Breast epithelium (tissue), 4 donors: Measurements from ENCODE around the gene IDH3B. TPM values are rescaled to one million over a fixed set of nuclear protein-coding genes. Genes with fewer than 3 reads are reported as not detected.

Source experiments
- DNase-seq, 2 donors: peaks; one replicate each; pipeline ENCODE4 v3.0.0-alpha.2; 2019; ENCODE audit warnings: low spot score in 2 of 2
- H3K27ac ChIP-seq, 2 donors: fragments of 200-600 bp; sonication (generic) in 1 of 2; one replicate each; pipeline ENCODE4 v1.5.1; 2016 to 2019; ENCODE audit warnings: mild to moderate bottlenecking in 1 of 2
- H3K27me3 ChIP-seq, 2 donors: fragments of 200-600 bp; sonication (generic) in 1 of 2; one replicate each; pipeline versions ENCODE4 v1.5.1 to v1.6.0; 2017 to 2019; ENCODE audit warnings: control low read depth in 1 of 2, mild to moderate bottlenecking in 1 of 2
- H3K36me3 ChIP-seq: fragments of 200-600 bp; one replicate; pipeline ENCODE4 v1.5.1; 2019
- H3K4me1 ChIP-seq, 2 donors: fragments of 200-600 bp; sonication (generic); one replicate each; pipeline ENCODE4 v1.5.1; 2016 to 2019; ENCODE audit warnings: control low read depth in 1 of 2
- H3K4me3 ChIP-seq, 3 donors: fragments of 200-600 bp; sonication (generic); 1 replicate in 2 of 3; 2 replicates in 1 of 3; pipeline ENCODE4 v1.5.1; 2016 to 2019; ENCODE audit warnings: mild to moderate bottlenecking in 3 of 3, moderate library complexity in 2 of 3
- H3K9me3 ChIP-seq, 2 donors: fragments of 200-600 bp; sonication (generic) in 1 of 2; one replicate each; pipeline ENCODE4 v1.5.1; 2016 to 2019; ENCODE audit warnings: control low read depth in 1 of 2
- CTCF ChIP-seq, 3 donors: fragments of 450-650 bp; IDR thresholded peaks; one replicate each; pipeline ENCODE4 v1.5.1; 2016 to 2017; ENCODE audit warnings: antibody characterized with exemption in 3 of 3, mild to moderate bottlenecking in 3 of 3, moderate library complexity in 3 of 3
- POLR2A ChIP-seq: fragments of 450-650 bp; IDR thresholded peaks from one replicate; pipeline ENCODE4 v1.6.1; 2016; ENCODE audit warnings: antibody characterized with exemption, mild to moderate bottlenecking, moderate library complexity
- POLR2AphosphoS5 ChIP-seq, 3 donors: sonication (generic); formaldehyde crosslinking; IDR thresholded peaks; one replicate each; pipeline ENCODE4 v1.6.1; 2017; ENCODE audit warnings: antibody characterized with exemption in 3 of 3
- intact Hi-C: fragments of 100-400 bp; cut with DNase I; formaldehyde crosslinking; loops from one replicate; pipeline ENCODE4 v1.15.1; 2023; ENCODE audit warnings: low total_unique reads
- total RNA-seq, 3 donors: library from RNA; depleted of rRNA; stranded (reverse); fragments of >200 nt; gene quantifications; one replicate each; pipeline ENCODE4 v1.1.0, GENCODE V29; 2016

IDH3B gene
- total RNA-seq, 3 donors from 2014 or later, result 114 to 119 (median 115) TPM

- TF ChIP-seq CTCF (IDR thresholded peaks at IDR 0.05) (no peak), POLR2A (no peak), POLR2AphosphoS5 (IDR thresholded peaks at IDR 0.05) (no peak)
- Histone ChIP-seq H3K4me1 (no peaks in the 10 kb centered on the region), H3K4me3 (no peak overlapping the region), H3K27ac (no peak overlapping the region), H3K27me3 (no peaks in the 10 kb centered on the region), H3K9me3 (peaks cover 0 to 7% of the 10 kb centered on the region in 2 donors), H3K36me3 (no peaks in the 10 kb centered on the region)
- no peak for DNase-seq
- intact Hi-C loops, result no loop called here
Observed at GRCh38 chr20:2616634-2617033, 47.4 kb downstream of the IDH3B start.

GRCh38 chr20:2612073-2612472 is 51.9 kb downstream of the IDH3B start:
- no peak overlapping the region for H3K4me3 ChIP-seq
- H3K9me3 ChIP-seq, result peaks cover 0 to 12% of the 10 kb centered on the region in 2 donors
- no peaks in the 10 kb centered on the region for H3K36me3 ChIP-seq
- H3K27me3 ChIP-seq, result peaks cover 0 to 8% of the 10 kb centered on the region in 2 donors
- H3K4me1 ChIP-seq, result no peaks in the 10 kb centered on the region
- TF ChIP-seq POLR2A, result no peak
- no peak for TF ChIP-seq CTCF (IDR thresholded peaks at IDR 0.05)
- TF ChIP-seq POLR2AphosphoS5 (IDR thresholded peaks at IDR 0.05), result no peak
- intact Hi-C loops, result no loop called here
- DNase-seq, result no peak
- no peak overlapping the region for H3K27ac ChIP-seq

GRCh38 chr20:2610941-2611720 is 52.9 kb downstream of the IDH3B start:
- TF ChIP-seq POLR2A (no peak), POLR2AphosphoS5 (IDR thresholded peaks at IDR 0.05) (no peak), CTCF (IDR thresholded peaks at IDR 0.05) (no peak)
- H3K4me3 ChIP-seq, result no peak overlapping the region
- intact Hi-C loops, result no loop called here
- H3K27ac ChIP-seq, result no peak overlapping the region
- H3K36me3 ChIP-seq, result no peaks in the 10 kb centered on the region
- peaks cover 4 to 18% of the 10 kb centered on the region in 2 donors for H3K9me3 ChIP-seq
- H3K4me1 ChIP-seq, result no peaks in the 10 kb centered on the region
- peaks cover 0 to 8% of the 10 kb centered on the region in 2 donors for H3K27me3 ChIP-seq
- no peak for DNase-seq

GRCh38 chr20:2610326-2610725 is 53.7 kb downstream of the IDH3B start:
- H3K36me3 ChIP-seq, result no peaks in the 10 kb centered on the region
- H3K9me3 ChIP-seq, result peaks cover 10 to 26% of the 10 kb centered on the region in 2 donors
- DNase-seq, result no peak
- H3K27ac ChIP-seq, result no peak overlapping the region
- H3K4me1 ChIP-seq, result no peaks in the 10 kb centered on the region
- intact Hi-C loops, result no loop called here
- H3K4me3 ChIP-seq, result no peak overlapping the region
- peaks cover 0 to 8% of the 10 kb centered on the region in 2 donors for H3K27me3 ChIP-seq
- TF ChIP-seq CTCF (IDR thresholded peaks at IDR 0.05) (no peak), POLR2A (no peak), POLR2AphosphoS5 (IDR thresholded peaks at IDR 0.05) (no peak)

Other genes with a start within 250 kb of the IDH3B start
- 100 to 1,000 TPM; 124 to 207 (median 179) TPM for gene SNRPB, start 193.4 kb downstream of the IDH3B start, total RNA-seq
- 10 to 100 TPM in 2 of 3 donors, 1 to 10 TPM in 1; 8.8 to 18.4 (median 14.0) TPM for gene ZNF343, start 155.3 kb downstream of the IDH3B start, total RNA-seq
- under 1 TPM; 0.15 to 0.96 (median 0.33) TPM for gene TMC2, start 127.6 kb downstream of the IDH3B start, total RNA-seq
- gene NOP56, start 11.6 kb downstream of the IDH3B start, total RNA-seq, result 100 to 1,000 TPM in 1 of 3 donors, 10 to 100 TPM in 2; 77.1 to 137 (median 94.8) TPM
- gene EBF4, start 28.6 kb upstream of the IDH3B start, total RNA-seq, result 10 to 100 TPM in 2 of 3 donors, 1 to 10 TPM in 1; 1.6 to 22.0 (median 22.0) TPM
- gene CPXM1, start 136.4 kb upstream of the IDH3B start, total RNA-seq, result 10 to 100 TPM; 23.1 to 45.4 (median 28.5) TPM
- gene C20orf141, start 150.8 kb upstream of the IDH3B start, total RNA-seq, result not detected
- under 1 TPM in 1 of 3 donors, not detected in 2; under 0.01 TPM for gene TMEM239, start 152.1 kb upstream of the IDH3B start, total RNA-seq
- gene PCED1A, start 176.4 kb upstream of the IDH3B start, total RNA-seq, result 10 to 100 TPM; 23.4 to 38.0 (median 36.6) TPM
- gene VPS16, start 176.5 kb upstream of the IDH3B start, total RNA-seq, result 10 to 100 TPM; 25.3 to 34.7 (median 33.8) TPM
- gene PTPRA, start 209.3 kb upstream of the IDH3B start, total RNA-seq, result 100 to 1,000 TPM in 1 of 3 donors, 10 to 100 TPM in 2; 89.1 to 102 (median 96.0) TPM